ENCODE results near the gene LHFPL6.
A peak's percentile ranks its signal among the peaks of the same experiment; 100 is the strongest.

The LHFPL6 gene

DNA sequence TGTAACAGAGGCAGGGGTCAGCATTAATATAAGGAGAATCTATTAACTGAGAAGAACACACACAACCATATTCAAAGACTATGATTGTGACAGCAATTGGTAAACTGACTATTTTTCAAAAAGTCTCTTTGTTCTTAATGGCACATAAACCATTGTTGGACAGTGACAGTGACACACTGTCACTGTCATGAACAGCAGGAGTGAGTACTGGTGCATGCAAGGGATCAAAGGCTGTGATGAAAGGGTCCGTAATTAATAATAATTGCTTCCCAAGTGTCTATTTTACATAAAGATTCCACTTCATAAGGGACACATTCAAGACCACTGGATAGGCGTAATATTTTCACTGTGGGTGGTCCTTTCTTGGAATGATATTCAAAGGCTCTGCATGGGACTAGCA is 50.7 kb downstream of the LHFPL6 start:
- peak; percentile 36 for DNase-seq

DNA sequence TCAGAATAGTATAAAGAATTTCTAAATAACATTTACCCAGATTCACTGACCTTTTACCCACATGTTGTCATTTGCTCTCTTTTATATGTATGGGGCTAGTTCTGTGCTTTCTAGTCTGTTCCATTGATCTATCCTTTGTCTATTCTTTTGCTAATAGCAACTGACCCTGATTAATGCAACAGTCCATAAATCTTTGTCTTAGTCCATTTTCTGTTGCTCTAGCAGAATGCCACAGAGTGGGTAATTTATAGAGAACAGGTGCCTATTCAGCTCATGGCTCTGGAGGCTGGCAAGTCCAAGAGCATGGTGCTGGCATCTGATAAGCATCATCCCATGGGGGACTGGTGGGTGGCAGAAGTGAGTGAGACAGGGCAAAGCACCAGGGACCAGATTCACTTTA is 52.1 kb downstream of the LHFPL6 start:
- DNase-seq = no peak

DNA sequence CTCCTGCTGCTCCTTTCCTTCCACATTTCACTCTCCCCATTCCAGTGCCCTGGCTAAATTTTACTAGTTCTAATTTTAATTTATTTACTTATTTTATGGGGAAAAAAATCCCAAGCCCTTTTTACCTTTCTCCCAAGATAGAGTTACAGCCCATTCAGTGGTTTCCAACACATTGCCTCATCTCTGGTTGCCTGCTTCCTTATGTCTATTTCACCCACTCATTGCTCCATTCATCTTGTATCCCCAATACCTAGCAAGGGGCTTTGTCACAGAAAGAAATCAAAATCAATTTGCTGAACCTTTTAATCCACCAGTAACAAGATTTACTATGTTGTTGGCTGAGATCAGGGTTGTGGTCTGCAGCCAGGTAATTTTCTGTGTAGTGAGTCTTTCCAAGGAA is 55.9 kb downstream of the LHFPL6 start:
- no peak for DNase-seq

DNA sequence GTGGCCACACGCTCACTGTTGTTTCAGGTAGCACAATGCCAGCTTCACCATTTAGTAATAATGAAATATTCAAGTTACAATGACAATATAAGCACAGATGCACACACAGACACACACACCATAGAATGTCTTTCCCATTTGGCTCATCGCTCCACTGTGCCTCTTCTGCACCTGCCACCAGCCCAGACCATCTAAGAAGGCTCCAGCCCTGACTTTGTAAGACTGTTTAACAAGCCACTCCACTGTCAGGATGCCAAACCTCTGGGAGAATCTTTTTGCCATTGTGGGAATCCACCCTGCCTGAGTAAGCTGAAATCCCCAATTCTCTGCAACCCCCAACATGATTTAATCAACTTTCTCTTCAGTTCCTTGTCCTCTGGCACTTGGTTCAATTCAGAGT is 60.6 kb downstream of the LHFPL6 start:
- DNase-seq = no peak

DNA sequence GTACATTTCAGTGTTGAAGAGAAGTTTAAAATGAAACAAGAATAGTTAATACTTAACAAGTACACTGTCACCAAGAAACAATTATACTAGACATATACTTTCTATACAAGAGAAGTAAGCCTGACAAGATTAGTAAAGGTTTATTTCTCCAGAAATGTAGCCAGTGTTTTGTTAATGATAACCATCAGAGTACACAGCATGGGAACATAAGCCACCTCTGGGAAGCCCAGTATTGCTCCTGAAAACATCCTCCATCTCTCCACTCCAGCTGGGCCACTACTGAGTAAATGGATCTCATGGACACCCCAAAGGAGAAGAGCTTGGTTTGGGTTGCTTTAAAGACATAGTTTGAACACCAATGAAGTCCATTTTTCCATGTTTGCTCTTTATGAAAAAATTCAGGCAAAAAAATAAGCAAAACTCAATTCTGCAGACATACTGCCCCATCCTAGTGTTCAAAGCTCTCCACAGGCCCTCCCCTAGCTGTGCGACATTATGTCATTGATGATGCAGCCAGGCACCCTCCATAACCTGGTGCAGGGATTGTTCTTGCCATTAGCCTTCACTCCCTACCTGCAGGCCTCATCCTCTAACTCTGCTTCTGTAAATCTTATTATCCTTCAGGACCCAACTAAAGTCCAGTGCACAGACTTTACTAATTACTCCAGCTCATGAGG is 61.9 kb downstream of the LHFPL6 start:
- no peak for DNase-seq

DNA sequence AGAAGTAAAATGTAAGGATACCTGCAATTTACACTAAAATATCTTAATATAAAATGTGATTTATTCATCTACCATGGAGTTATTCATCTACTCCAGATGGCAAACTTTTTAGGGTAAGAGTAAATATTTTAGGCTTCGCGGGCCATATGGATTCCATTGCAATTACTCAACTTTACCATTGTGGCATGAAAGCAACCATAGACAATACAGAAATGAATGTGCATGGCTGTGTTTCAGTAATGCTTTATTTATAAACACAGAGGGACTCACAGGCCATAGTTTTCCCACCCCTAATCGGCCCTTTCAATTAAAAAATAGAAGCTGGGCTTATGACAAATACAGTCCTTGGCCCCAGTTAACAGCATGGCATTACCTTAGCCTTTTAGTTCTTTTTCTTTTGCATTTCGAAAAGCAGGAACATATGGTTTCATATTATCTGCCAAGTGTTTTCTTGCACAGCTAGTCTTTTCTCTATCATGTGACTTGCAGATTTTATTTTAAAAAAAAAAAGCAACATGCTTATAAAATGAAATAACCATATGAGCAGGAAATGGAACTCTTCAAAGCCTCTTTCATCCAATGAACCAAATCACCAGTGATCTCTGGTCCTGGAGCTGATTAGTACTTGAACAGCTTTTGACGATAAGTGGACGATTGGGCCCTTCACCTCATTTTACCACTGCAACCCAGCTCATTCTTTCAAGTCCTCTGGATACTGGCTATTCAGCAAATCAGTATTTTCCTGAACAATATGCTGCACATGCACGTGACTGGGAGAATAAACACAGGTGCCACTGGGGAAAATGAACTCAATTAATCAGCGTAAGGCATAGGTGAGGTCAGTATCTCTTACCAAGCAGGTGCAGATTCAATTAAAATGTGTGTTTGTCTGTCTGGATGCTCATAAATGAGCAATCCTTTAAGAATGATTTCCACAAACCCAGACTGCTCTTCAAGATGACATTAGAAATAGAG is 63.9 kb downstream of the LHFPL6 start:
- peak; percentile 98 for DNase-seq

DNA sequence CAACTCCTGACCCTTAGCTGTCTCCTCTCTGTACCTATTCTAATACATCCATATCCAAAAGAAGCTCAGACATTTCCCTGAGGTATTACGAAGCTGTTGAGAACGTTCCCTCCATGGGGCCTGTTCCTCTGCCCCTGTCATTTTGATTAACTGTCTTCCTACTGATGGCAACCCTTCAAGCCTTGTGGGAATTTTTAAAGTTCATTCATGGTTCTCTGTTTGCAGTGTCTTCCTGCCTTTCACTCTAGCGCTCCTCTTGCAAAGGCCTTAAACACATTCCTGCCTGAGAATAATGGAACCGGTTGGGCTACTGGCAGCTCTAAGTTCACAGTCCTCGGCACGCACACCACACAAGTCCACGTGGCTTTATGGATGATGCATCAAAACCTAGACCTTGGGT is 66.1 kb downstream of the LHFPL6 start:
- DNase-seq = no peak

DNA sequence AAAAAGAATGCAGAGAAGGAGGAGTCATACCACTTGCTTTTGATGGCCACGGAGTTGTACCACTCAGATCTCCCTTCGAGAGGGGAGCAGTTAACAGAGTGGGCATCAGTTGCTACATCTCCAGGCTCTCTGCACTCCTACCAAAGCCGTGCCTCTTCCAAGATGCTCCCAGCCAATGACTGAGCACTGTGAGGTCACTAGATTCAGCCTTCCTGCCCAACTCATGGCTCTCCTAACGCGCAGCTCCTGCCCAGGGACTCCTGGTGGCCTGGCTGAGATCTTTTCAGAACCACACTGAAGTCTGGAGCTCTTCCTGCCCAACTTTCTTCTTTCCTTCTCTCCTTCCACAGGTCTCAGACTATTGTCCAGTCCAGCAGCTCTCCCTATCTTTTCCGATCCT is 66.7 kb downstream of the LHFPL6 start:
- DNase-seq = no peak

DNA sequence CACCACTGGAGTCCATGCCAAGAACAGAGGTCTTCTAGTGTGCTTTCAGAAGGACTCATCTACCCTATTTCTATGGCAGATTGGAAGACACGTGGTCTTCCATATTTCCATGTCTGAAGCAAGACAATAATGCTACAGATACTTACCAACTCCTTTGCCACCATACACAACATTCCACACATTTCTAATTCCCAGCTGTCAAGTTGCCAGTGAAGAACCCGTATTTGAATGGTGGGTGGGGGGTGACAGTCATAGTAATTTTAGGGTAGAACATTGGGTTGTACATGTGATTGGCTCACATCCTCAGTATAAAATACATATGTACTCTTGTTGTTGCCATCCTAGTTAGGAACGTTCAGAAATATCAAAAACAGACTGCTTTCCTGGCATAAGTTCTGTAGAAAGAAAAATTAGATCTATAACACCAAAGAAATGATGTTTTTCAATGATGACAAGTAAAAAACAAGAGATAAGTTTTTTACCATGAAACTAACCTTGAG is 69.3 kb downstream of the LHFPL6 start:
- no peak for DNase-seq

DNA sequence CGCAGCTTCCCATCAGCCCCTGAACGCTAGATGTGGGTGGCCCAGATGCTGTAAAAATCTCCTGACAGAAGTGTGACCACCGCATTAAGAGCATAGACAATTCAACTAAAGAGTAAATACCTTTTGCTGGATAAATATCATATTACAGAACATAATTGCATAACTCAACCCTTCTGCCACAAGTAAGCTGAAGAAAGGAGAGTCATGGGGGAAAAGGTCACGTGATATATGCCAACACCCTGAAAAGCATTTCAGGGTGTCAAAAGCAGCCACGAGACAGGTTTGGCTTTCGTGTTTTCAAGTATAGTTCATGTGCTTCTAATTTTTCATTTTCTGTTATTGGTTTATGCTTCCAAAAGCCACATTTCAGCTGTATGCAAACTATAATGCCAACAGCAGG is 71.3 kb downstream of the LHFPL6 start:
- no peak for DNase-seq

DNA sequence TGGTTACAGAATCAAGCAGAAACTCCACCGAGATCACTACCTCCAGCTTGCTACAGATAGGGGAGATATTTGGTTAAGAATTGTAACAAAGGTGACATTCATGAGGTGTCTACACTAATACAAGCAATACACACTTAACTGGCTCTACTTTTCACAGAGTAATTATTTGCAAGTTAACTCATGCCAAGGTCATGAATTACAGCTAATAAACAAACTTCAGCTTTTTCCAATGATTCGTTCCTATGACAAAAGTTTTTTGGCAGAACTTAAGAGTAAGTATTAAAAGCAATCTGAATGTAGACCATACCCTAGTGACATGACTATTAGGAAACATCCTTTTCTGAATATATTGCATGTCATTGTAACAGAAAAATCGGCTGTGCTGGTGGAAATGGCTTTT is 72.1 kb downstream of the LHFPL6 start:
- DNase-seq = no peak

DNA sequence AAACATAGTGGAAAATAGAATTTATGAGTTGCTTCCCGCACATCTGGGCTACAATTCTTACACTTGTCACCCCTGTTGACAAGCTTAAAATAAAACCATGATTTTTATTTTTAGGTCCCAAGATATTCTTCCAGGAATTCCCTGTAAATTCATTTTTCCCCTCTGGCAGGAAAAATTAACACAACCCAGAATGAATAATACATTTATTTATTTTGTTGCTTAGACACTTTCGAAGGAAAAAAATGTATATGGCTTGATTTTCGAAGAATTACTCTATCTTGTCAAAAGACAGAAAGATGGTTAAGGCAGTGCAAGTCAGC is 74.4 kb downstream of the LHFPL6 start:
- DNase-seq = no peak

DNA sequence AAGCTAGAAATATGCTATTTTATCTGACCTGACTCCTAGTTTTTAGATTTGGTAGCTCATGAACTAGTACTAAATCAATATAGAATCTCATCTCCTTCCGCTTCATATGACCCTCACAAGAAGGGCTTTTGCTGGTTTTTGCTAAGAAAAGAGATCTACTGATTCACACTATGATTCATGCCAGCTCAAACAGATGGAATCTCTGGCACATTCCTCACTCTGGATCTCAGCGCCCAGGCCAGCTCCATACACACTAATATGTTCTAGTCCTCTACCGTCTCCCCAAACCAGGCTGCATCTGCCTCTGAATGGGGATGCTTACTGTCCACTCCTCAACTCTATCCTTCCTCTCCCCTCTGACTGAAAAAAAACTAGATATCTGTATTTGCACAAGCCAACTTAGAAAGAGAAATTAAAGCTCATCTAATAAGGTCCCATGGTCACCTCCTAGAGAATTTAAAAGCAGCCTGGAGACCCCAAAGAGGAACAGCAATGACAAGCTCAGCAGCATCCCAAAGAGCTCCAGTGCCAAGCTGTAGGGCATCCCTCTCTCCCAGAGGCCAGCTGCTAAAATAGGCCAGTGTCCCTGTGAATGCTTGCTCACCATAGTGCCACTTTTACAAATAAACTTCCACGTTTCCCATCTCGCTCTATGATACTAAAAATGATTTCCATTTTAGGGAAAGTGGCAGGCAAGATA is 74.9 kb downstream of the LHFPL6 start:
- no peak for DNase-seq

DNA sequence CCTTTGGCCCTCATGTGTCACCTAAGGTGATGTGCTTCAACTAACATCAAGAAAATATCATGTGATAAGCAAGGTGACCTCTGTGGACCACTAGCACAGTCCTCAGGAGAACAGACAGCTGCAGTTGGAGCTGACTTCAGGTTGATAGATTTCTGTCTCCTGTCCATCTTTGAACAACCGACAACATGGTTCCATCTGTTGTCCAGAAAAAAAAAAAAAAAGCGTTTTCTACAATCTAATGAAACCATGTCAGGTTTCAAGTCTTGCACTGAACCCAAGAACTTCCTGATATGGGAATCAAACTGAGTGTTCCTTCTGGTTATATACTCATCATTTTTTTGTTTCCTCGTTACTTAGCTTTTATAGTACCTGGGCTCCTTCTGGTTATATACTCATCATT is 75.7 kb downstream of the LHFPL6 start:
- DNase-seq = no peak

DNA sequence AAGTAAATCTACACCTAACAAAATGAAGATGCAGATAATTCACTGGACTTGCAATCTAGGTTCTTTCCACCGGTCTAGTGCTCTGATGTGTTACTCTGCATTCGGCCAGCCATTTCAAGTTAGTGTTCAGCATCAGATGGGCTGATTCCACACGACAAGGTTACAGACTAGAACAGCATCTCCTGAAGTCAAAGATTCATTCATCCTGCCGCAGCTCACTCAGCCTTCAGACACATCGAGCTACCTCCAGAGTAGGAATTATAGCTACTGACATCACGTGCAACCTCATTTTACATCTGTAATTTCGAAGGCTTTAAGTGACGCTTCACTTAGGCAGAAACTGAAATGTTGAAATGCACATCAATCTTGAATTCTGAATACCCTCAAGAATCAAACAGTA is 76.5 kb downstream of the LHFPL6 start:
- no peak for DNase-seq

DNA sequence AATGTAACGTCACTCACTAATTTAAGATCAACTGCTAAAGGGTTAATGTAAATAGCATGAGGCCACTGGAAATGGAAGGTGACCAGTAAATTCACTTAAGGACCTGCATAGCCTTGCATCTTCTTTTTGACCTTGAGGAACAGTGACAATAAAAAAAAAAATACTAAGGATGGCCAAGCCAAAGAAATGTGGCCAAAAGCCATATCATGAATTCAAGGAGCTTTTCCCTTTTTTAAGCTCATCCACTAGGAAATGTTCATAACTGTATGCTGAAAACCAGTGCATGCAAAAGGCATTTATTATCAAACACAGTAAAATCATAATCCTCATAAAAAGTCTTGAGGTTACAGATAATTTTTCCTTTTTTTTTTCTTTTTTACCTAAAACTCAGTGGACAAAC is 77.5 kb downstream of the LHFPL6 start:
- DNase-seq = no peak

DNA sequence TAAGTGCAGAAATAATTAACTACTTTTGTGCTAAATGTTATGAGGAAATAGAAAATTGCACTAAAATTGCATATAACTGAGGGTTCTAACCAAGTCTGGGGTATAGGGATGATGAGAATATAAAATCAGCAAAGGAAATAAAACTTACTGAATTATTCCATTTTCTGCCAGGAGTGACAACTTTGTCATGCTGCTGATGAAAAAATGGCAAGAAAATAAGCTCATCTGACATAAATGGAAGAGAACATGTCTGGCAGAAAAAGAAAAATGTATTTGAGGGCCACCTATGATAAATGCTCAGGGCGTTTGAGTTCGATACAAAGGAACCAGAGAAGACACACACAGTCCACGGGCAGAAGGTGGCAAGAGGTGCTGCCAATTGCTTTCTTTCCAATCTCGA is 78.2 kb downstream of the LHFPL6 start:
- DNase-seq = no peak

DNA sequence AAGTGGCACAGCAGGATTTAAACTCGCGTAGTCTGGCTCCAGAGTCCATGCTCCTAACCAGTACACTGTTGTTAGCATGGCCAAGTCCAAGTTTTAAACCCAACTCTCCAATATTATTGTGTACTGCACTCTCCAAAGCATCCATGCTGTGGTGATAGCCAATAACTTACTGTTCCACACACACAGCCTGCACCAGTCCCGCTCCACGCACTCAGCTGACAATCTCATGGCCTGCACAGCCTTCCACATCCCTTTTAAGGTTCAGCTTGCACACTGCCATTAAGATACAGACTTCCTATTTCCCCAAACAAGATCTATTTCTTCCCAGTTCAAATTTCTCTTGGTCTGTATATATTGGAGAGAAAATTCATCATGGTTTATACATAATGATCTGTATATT is 80.7 kb downstream of the LHFPL6 start:
- no peak for DNase-seq

DNA sequence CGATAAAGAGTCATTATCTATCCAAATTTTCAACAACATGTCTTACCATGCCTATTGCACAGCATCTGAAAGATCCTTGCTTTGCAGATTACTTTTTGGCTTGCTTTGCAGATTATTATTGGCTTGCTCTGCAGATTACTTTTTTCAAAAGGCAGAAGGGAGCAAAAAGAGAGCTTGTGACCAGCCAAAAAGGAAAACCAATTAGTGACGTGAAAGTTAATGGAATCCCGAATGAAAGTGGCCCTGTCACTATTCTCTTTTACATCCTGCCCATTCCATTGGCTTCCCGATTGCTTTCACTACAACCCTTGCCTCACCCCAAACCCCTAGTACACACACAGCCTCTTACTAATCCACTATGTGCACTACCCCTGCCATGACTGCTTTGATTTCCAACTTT is 81.3 kb downstream of the LHFPL6 start:
- DNase-seq = no peak

DNA sequence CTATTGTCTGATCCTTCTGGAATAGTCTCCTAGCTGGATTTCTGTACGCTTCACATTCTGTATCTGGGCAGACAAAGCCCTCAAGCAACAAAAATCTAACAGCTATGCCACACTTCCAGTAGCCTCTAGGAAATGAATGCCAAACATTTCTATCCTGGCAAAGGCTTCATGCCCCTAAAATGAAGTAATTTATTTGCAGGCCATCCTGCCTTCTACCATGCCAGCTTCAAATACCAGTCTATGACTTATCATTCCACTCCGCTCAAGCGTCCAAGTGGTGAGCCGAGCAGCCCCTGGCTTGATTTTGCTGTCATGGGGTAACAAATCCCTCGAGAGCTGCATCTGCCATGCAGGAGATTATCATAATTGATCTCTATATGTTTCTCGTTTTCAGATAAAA is 86.9 kb downstream of the LHFPL6 start:
- DNase-seq = no peak

DNA sequence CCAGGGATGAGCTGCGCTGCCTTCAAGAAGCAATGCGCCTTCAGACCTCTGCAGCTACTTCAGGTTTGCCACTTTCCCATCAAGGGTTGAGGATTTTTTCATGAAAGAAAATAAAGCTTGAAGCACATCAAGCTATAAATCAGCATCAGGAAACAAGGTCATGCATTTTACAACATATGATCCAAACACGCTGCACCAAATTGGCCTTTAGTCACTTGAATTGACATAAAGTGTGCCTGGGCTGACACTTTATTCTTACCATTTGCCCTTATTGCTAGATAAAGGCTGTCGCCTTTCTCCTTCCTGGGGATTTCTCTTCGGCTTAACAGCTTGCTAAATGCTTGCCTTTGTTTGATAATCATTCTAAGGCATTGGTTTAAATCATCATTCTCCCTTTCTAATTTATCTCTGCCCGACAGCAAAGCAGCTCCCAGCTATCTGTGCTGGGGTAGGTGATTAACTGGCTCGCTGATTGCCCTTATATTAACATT is 87.7 kb downstream of the LHFPL6 start:
- no peak for DNase-seq

DNA sequence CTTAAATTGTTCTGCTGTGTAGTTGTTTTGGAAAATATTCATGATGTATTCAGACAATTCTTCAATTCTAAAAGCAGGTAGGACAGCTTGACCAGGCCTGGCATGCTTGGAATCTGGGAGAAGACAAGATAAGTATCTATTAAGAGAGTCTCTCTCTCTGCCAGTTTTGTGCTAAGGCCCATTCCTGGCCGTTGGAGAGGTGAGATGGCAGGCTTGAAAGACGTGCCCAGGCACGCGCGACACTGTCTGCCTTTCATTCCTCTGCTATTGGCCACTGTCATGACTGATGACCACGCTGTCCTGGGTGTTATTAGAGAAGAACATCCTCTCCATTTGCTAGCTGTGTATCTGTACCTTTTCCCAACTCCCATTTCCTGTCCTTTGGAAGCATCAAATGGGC is 90.3 kb downstream of the LHFPL6 start:
- no peak for DNase-seq

DNA sequence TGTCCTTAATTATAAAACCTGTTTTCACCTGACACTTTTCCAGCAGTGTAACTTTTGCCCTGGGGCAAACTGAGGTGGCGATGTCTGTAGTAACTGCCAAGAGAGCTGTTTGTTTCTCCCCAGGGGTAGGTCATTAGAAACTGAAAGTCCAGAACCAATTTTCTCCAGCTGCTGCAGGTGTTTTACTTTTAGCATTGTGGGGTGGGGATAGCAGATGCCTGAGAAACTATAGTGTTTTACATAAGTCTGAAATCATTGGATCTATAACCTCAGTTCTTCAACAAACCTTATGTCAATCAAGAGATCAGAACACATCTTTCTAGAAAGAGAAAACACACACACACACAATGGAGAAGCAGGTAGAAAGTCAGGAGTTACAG is 92.7 kb downstream of the LHFPL6 start:
- peak; percentile 95 for DNase-seq
